ENCODE measurements around the gene CTNNA2.

DNA sequence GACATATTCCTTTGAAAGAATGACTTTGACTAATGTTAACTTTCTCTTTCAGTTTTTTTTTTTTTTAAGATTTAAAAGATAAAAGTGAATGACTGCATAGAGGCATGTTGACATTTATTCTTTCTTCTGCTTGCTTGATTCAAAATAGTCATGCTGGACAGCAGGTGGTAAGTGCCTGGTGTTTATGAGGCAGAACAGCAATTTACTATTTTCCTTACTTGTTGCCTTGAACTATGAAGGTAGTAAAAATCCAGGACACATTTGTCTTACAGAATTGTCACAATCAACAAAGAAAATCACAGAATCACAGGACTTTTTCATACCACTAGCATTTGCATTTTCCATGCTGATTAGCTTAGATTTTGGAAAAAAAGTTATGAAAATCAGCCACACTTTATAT lies 388.3 kb downstream of the CTNNA2 start:
- TF ChIP-seq, protein P1, sequence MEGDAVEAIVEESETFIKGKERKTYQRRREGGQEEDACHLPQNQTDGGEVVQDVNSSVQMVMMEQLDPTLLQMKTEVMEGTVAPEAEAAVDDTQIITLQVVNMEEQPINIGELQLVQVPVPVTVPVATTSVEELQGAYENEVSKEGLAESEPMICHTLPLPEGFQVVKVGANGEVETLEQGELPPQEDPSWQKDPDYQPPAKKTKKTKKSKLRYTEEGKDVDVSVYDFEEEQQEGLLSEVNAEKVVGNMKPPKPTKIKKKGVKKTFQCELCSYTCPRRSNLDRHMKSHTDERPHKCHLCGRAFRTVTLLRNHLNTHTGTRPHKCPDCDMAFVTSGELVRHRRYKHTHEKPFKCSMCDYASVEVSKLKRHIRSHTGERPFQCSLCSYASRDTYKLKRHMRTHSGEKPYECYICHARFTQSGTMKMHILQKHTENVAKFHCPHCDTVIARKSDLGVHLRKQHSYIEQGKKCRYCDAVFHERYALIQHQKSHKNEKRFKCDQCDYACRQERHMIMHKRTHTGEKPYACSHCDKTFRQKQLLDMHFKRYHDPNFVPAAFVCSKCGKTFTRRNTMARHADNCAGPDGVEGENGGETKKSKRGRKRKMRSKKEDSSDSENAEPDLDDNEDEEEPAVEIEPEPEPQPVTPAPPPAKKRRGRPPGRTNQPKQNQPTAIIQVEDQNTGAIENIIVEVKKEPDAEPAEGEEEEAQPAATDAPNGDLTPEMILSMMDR (conservative IDR thresholded peaks at IDR 0.05), result no peak
- no peak for TF ChIP-seq EZH2 (IDR thresholded peaks at IDR 0.05; ENCODE audit: low read depth)

All from PC-9 (cell line).